Fibroblast of lung (primary cell): ENCODE results near the gene MYBBP1A. TPM values are rescaled to one million over a fixed set of nuclear protein-coding genes. Genes with fewer than 3 reads are reported as not detected.

Source experiments
- DNase-seq, 2 donors: peaks; one replicate each; pipeline versions ENCODE4 v3.0.0 to v3.0.0-alpha.2; 2010; ENCODE audit warnings: low read depth in 2 of 2
- H2AFZ ChIP-seq: 2 replicates; pipeline ENCODE4 v1.5.1; 2012; ENCODE audit warnings: low read length, control low read depth, inconsistent platforms
- H3K27ac ChIP-seq: 2 replicates; pipeline ENCODE4 v1.5.1; 2011; ENCODE audit warnings: low read length, control low read depth; ENCODE audit not compliant: insufficient read depth
- H3K27me3 ChIP-seq: 2 replicates; pipeline ENCODE4 v1.5.1; 2011; ENCODE audit warnings: mild to moderate bottlenecking, low read length; ENCODE audit not compliant: control insufficient read depth, insufficient read depth
- H3K36me3 ChIP-seq: 2 replicates; pipeline ENCODE4 v1.5.1; 2011; ENCODE audit warnings: low read length; ENCODE audit not compliant: control insufficient read depth, insufficient read depth
- H3K4me1 ChIP-seq: 2 replicates; pipeline ENCODE4 v1.5.1; 2011; ENCODE audit warnings: low read length; ENCODE audit not compliant: control insufficient read depth, insufficient read depth; ENCODE audit errors: extremely low read depth
- H3K4me2 ChIP-seq: 2 replicates; pipeline ENCODE4 v1.5.1; 2011; ENCODE audit warnings: low read length, control low read depth; ENCODE audit not compliant: insufficient read depth; ENCODE audit errors: extremely low read depth
- H3K4me3 ChIP-seq, 4 experiments: fragments of 200-600 bp in 1 of 4; sonication (generic) in 1 of 4; replicated peaks in 1 of 4; 2 replicates each; pipeline ENCODE4 v1.5.1; 2011 to 2016; ENCODE audit warnings: low read length in 4 of 4, low read depth in 3 of 4, mild to moderate bottlenecking in 3 of 4, control low read depth in 2 of 4, inconsistent platforms in 1 of 4, mixed read lengths in 1 of 4; ENCODE audit not compliant: insufficient read depth in 1 of 4; ENCODE audit errors: control extremely low read depth in 1 of 4
- H3K79me2 ChIP-seq: 2 replicates; pipeline ENCODE4 v1.5.1; 2012; ENCODE audit warnings: mild to moderate bottlenecking, low read length, inconsistent platforms; ENCODE audit not compliant: control insufficient read depth, insufficient read depth
- H3K9ac ChIP-seq: 2 replicates; pipeline ENCODE4 v1.5.1; 2011; ENCODE audit warnings: mild to moderate bottlenecking, low read length, control low read depth; ENCODE audit not compliant: insufficient read depth
- H3K9me3 ChIP-seq: 2 replicates; pipeline ENCODE4 v1.5.1; 2012; ENCODE audit warnings: low read depth, low read length; ENCODE audit not compliant: control insufficient read depth, insufficient read depth
- H4K20me1 ChIP-seq: 2 replicates; pipeline ENCODE4 v1.5.1; 2011; ENCODE audit warnings: low read length; ENCODE audit not compliant: control insufficient read depth, insufficient read depth; ENCODE audit errors: extremely low read depth
- EZH2 ChIP-seq: IDR thresholded peaks from 2 replicates; pipeline ENCODE4 v1.5.1; 2012; ENCODE audit warnings: low read length, control low read depth, mild to moderate bottlenecking; ENCODE audit errors: missing control alignments
- polyA plus RNA-seq, 2 donors: library from polyadenylated mRNA; depleted of rRNA in 1 of 2; stranded (reverse) in 1 of 2; unstranded in 1 of 2; fragments of >200 nt; gene quantifications; 2 replicates each; pipeline ENCODE4 v1.2.1, GENCODE V29; 2011 to 2012; ENCODE audit warnings: missing spikeins in 1 of 2
- total RNA-seq: library from RNA; depleted of rRNA; stranded (reverse); fragments of >200 nt; gene quantifications from 2 replicates; pipeline ENCODE4 v1.2.1, GENCODE V29; 2014
- TF ChIP-seq, protein P1 (sequence below), 2 donors: IDR thresholded peaks in 1 of 2; conservative IDR thresholded peaks in 1 of 2; 1 replicate in 1 of 2; 2 replicates in 1 of 2; pipeline ENCODE4 v1.5.1; 2011 to 2012; ENCODE audit warnings: low read length in 2 of 2, control low read depth in 1 of 2, inconsistent platforms in 1 of 2, low read depth in 1 of 2, mild to moderate bottlenecking in 1 of 2

MYBBP1A gene
- total and polyA plus RNA-seq, 2 donors (not counting 1 experiment from before 2014, with no cell fraction given), result 14.1 to 28.6 TPM

DNA sequence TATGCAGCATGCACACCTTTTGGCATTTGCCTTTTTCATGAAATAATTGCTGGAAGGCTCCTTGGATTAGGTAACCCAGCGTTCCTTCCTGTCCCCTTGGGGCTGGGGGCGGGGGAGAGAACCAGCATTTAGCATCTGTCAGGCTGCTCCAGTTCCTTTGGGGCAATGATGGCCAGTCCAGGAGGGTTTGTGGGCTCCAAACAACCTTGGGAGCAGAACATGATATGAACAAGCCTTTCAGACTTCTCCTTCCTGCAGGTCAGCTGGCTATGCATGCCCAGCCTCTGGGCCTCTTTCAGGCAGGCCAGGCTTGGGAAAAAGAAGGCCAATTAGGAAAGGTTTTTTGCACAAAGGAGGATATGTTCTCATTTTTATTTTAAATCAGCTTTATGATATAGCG is 28.0 kb upstream of the MYBBP1A start:
- Histone ChIP-seq H3K27ac (no peak overlapping the region), H2AFZ (no peak overlapping the region), H3K9ac (no peak overlapping the region), H3K4me3 (no peak overlapping the region), H3K27me3 (peaks cover 28% of the 10 kb centered on the region), H3K4me2 (no peak overlapping the region), H3K4me1 (no peaks in the 10 kb centered on the region), H3K79me2 (no peaks in the 10 kb centered on the region), H3K36me3 (no peaks in the 10 kb centered on the region), H3K9me3 (no peaks in the 10 kb centered on the region), H4K20me1 (no peaks in the 10 kb centered on the region)
- DNase-seq, result no peak
- no peak for TF ChIP-seq EZH2
- TF ChIP-seq, protein P1, sequence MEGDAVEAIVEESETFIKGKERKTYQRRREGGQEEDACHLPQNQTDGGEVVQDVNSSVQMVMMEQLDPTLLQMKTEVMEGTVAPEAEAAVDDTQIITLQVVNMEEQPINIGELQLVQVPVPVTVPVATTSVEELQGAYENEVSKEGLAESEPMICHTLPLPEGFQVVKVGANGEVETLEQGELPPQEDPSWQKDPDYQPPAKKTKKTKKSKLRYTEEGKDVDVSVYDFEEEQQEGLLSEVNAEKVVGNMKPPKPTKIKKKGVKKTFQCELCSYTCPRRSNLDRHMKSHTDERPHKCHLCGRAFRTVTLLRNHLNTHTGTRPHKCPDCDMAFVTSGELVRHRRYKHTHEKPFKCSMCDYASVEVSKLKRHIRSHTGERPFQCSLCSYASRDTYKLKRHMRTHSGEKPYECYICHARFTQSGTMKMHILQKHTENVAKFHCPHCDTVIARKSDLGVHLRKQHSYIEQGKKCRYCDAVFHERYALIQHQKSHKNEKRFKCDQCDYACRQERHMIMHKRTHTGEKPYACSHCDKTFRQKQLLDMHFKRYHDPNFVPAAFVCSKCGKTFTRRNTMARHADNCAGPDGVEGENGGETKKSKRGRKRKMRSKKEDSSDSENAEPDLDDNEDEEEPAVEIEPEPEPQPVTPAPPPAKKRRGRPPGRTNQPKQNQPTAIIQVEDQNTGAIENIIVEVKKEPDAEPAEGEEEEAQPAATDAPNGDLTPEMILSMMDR (conservative IDR thresholded peaks at IDR 0.05 in 1 of 2, IDR thresholded peaks at IDR 0.05 in 1 of 2; ENCODE audit: low read depth in 1 of 2, low read length in 2 of 2), result no peak

DNA sequence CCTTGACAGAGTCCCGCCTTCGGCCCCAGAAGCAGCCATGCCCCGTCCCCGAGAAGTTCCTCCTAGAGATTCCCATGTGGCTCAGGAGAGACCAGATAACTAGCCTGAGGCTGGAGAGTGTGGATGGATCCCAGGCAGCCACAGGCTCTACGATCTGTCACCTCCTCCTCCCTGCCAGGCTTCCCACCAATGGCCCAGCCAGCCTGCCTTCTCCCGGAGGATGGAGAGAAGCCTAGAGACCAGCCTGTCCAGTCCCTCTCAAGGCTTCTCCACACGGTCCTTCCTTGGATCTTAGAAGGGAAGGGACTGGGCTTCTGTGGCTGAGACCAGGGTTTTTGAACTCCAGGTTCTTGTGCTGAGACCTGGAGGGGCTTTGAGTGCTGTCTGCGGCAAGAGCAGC is 27.5 kb upstream of the MYBBP1A start:
- H3K4me1 ChIP-seq, result no peaks in the 10 kb centered on the region
- H3K27me3 ChIP-seq, result peaks cover 28% of the 10 kb centered on the region
- no peaks in the 10 kb centered on the region for H3K79me2 ChIP-seq
- no peak overlapping the region for H3K4me2 ChIP-seq
- TF ChIP-seq EZH2, result no peak
- TF ChIP-seq, protein P1 (conservative IDR thresholded peaks at IDR 0.05 in 1 of 2, IDR thresholded peaks at IDR 0.05 in 1 of 2; ENCODE audit: low read depth in 1 of 2, low read length in 2 of 2), result no peak
- no peak overlapping the region for H2AFZ ChIP-seq
- no peaks in the 10 kb centered on the region for H3K36me3 ChIP-seq
- no peak overlapping the region for H3K4me3 ChIP-seq
- H3K9ac ChIP-seq, result no peak overlapping the region
- H3K9me3 ChIP-seq, result no peaks in the 10 kb centered on the region
- no peak for DNase-seq
- H4K20me1 ChIP-seq, result no peaks in the 10 kb centered on the region
- H3K27ac ChIP-seq, result no peak overlapping the region

DNA sequence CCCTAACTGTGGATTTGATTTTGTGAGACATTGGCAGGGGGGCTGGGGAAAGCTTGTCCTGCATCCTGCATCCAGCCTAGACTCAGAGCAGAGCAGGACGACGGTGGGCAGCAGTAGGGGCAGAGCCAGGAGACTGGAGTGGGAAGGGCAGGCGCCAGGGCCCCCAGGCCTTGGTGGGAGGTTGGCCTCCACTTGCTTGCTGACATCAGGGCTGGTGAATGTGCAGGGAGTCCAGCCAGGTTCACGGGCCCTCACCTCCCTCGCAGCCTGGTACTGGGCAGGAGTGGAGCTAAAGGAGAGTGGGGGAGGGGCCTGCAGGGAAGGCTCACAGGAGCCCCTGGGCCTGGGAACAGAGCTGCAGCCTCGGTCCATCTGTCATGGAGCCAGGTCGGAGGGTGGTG is 26.9 kb upstream of the MYBBP1A start:
- Histone ChIP-seq H3K79me2 (no peaks in the 10 kb centered on the region), H3K4me3 (no peak overlapping the region), H3K9me3 (no peaks in the 10 kb centered on the region), H2AFZ (no peak overlapping the region), H3K9ac (no peak overlapping the region), H3K27me3 (peaks cover 26% of the 10 kb centered on the region), H4K20me1 (no peaks in the 10 kb centered on the region), H3K4me1 (no peaks in the 10 kb centered on the region), H3K4me2 (no peak overlapping the region), H3K36me3 (no peaks in the 10 kb centered on the region), H3K27ac (no peak overlapping the region)
- DNase-seq, result no peak
- TF ChIP-seq, protein P1 (conservative IDR thresholded peaks at IDR 0.05 in 1 of 2, IDR thresholded peaks at IDR 0.05 in 1 of 2; ENCODE audit: low read depth in 1 of 2, low read length in 2 of 2), result no peak
- no peak for TF ChIP-seq EZH2
